GM18870 (cell line): Measurements from ENCODE around the gene MYOCD.

Source experiments
- ATAC-seq: cut with Tn5 transposase; IDR thresholded peaks from one replicate; pipeline ENCODE4 v1.9.1; 2021; ENCODE audit warnings: moderate library complexity; ENCODE audit not compliant: unreplicated experiment

Gene MYOCD

GRCh38 chr17:12743046-12743445, 77.4 kb downstream of the MYOCD start:
- ATAC-seq: no peak

GRCh38 chr17:12744298-12744697, 78.6 kb downstream of the MYOCD start:
- ATAC-seq: no peak

GRCh38 chr17:12744786-12745185, 79.1 kb downstream of the MYOCD start:
- no peak for ATAC-seq

GRCh38 chr17:12745486-12745885, 79.8 kb downstream of the MYOCD start:
- no peak for ATAC-seq

- no peak for ATAC-seq
Measured at GRCh38 chr17:12756786-12757185, 91.1 kb downstream of the MYOCD start.

- ATAC-seq: no peak
Measured at GRCh38 chr17:12759090-12759489, 93.4 kb downstream of the MYOCD start.

GRCh38 chr17:12765548-12765947, 99.9 kb downstream of the MYOCD start:
- no peak for ATAC-seq

GRCh38 chr17:12768255-12768654, 102.6 kb downstream of the MYOCD start:
- no peak for ATAC-seq

- ATAC-seq: no peak
Measured at GRCh38 chr17:12769981-12770380, 104.3 kb downstream of the MYOCD start.

- ATAC-seq: no peak
Measured at GRCh38 chr17:12773153-12773552, 107.5 kb downstream of the MYOCD start.

GRCh38 chr17:12789075-12789480, 123.4 kb downstream of the MYOCD start:
- peak; percentile 55 for ATAC-seq

- peak; percentile 48 for ATAC-seq
Measured at GRCh38 chr17:12789481-12790248, 124.0 kb downstream of the MYOCD start, which contains the start of gene ARHGAP44. Gene ARHGAP44 (plus strand): TSS chr17:12789498. CDS start chr17:12789839, 341 bp downstream.

- ATAC-seq: no peak
Measured at GRCh38 chr17:12790249-12791106, 124.8 kb downstream of the MYOCD start.

- no peak for ATAC-seq
Measured at GRCh38 chr17:12794919-12795532, 129.3 kb downstream of the MYOCD start.

- ATAC-seq: no peak
Measured at GRCh38 chr17:12800855-12801365, 135.2 kb downstream of the MYOCD start.

- no peak for ATAC-seq
Measured at GRCh38 chr17:12806630-12807029, 140.9 kb downstream of the MYOCD start.

- no peak for ATAC-seq
Measured at GRCh38 chr17:12808723-12809122, 143.0 kb downstream of the MYOCD start.

GRCh38 chr17:12812877-12813276, 147.2 kb downstream of the MYOCD start:
- ATAC-seq: no peak

- no peak for ATAC-seq
Measured at GRCh38 chr17:12813664-12814063, 148.0 kb downstream of the MYOCD start.

GRCh38 chr17:12814718-12815117, 149.0 kb downstream of the MYOCD start:
- ATAC-seq: no peak

GRCh38 chr17:12815642-12816141, 150.0 kb downstream of the MYOCD start:
- peak; percentile 100 for ATAC-seq
